ENCODE measurements around the gene ATAD2B. TPM values are rescaled to one million over a fixed set of nuclear protein-coding genes. Genes with fewer than 3 reads are reported as not detected.
"Not testable (repeated sequence)": the region's sequence is repeated elsewhere in the genome, so short reads cannot be mapped to it uniquely, and the experiment has no call there.

ATAD2B gene
- total RNA-seq, 2 donors from 2014 or later: 16.8 to 20.0 TPM

GRCh38 chr2:23751747-23752265 lies 175.1 kb downstream of the ATAD2B start:
- intact Hi-C loops (cut with DNase I): no loop called here
- H3K27me3 ChIP-seq: no peaks in the 10 kb centered on the region
- ATAC-seq (no peak), DNase-seq (no peak)
- no peak overlapping the region for H3K27ac ChIP-seq
- no peaks in the 10 kb centered on the region for H3K4me1 ChIP-seq
- peaks cover 0 to 6% of the 10 kb centered on the region in 2 donors for H3K36me3 ChIP-seq (replicated peaks in 1 of 2; ENCODE audit: insufficient read depth in 1 of 2, low read depth in 2 of 2)
- WGBS, 2 donors: 96% methylated on average over 2 of the region's 2 CpGs
- TF ChIP-seq CTCF (IDR thresholded peaks at IDR 0.05) (no peak), POLR2A (IDR thresholded peaks at IDR 0.05) (no peak)
- no peaks in the 10 kb centered on the region for H3K9me3 ChIP-seq
- H3K4me3 ChIP-seq: no peak overlapping the region

- no peak for DNase-seq
- WGBS, 2 donors: 88 to 89% methylated on average over 2 of the region's 2 CpGs
- Histone ChIP-seq H3K4me1 (peaks cover 11% of the 10 kb centered on the region), H3K27me3 (no peaks in the 10 kb centered on the region), H3K4me3 (no peak overlapping the region), H3K9me3 (no peaks in the 10 kb centered on the region), H3K27ac (no peak overlapping the region), H3K36me3 (replicated peaks in 1 of 2; ENCODE audit: insufficient read depth in 1 of 2, low read depth in 2 of 2) (no peaks in the 10 kb centered on the region)
- ATAC-seq: no peak
- intact Hi-C loops (cut with DNase I): no loop called here
- TF ChIP-seq POLR2A (IDR thresholded peaks at IDR 0.05): no peak
- TF ChIP-seq CTCF (IDR thresholded peaks at IDR 0.05): no peak
These were observed 180.6 kb downstream of the ATAD2B start for GRCh38 chr2:23746141-23746863.

GRCh38 chr2:23745726-23746105 lies 181.2 kb downstream of the ATAD2B start:
- Histone ChIP-seq H3K36me3 (replicated peaks in 1 of 2; ENCODE audit: insufficient read depth in 1 of 2, low read depth in 2 of 2) (no peaks in the 10 kb centered on the region), H3K4me3 (no peak overlapping the region), H3K9me3 (no peaks in the 10 kb centered on the region), H3K4me1 (peaks cover 11% of the 10 kb centered on the region), H3K27me3 (no peaks in the 10 kb centered on the region), H3K27ac (no peak overlapping the region)
- intact Hi-C loops (cut with DNase I): no loop called here
- DNase-seq (peak; percentile 17 to 48 (median 36)), ATAC-seq (peak; percentile 65)
- no peak for TF ChIP-seq CTCF (IDR thresholded peaks at IDR 0.05)
- TF ChIP-seq POLR2A (IDR thresholded peaks at IDR 0.05): no peak

- WGBS, 2 donors: 91 to 92% methylated on average over 8 of the region's 8 CpGs
- Histone ChIP-seq H3K27ac (no peak overlapping the region), H3K4me1 (peaks cover 11% of the 10 kb centered on the region)
These were observed 181.7 kb downstream of the ATAD2B start for GRCh38 chr2:23745068-23745725.

GRCh38 chr2:23736783-23737182 lies 190.1 kb downstream of the ATAD2B start:
- ATAC-seq; H3K4me1 ChIP-seq; H3K4me3 ChIP-seq; H3K27me3 ChIP-seq; intact Hi-C loops (cut with DNase I); H3K36me3 ChIP-seq (replicated peaks in 1 of 2; ENCODE audit: insufficient read depth in 1 of 2, low read depth in 2 of 2); H3K9me3 ChIP-seq; H3K27ac ChIP-seq; DNase-seq: not testable (repeated sequence)
- 91 to 98% methylated on average over 6 to 9 of the region's 9 CpGs for WGBS, 2 donors

More at GRCh38 chr2:23745068-23745725, 181.7 kb downstream of the ATAD2B start:
- H3K36me3 ChIP-seq (replicated peaks in 1 of 2; ENCODE audit: insufficient read depth in 1 of 2, low read depth in 2 of 2): no peaks in the 10 kb centered on the region
- no peak for TF ChIP-seq POLR2A (IDR thresholded peaks at IDR 0.05)
- TF ChIP-seq CTCF (IDR thresholded peaks at IDR 0.05): no peak
- H3K9me3 ChIP-seq: no peaks in the 10 kb centered on the region
- no peak overlapping the region for H3K4me3 ChIP-seq
- no peak for DNase-seq
- H3K27me3 ChIP-seq: no peaks in the 10 kb centered on the region
- intact Hi-C loops (cut with DNase I): no loop called here
- no peak for ATAC-seq

Data from body of pancreas (tissue), 4 donors.